ENCODE results near the gene SLC4A7. TPM values are rescaled to one million over a fixed set of nuclear protein-coding genes. Genes with fewer than 3 reads are reported as not detected.
A peak's percentile ranks its signal among the peaks of the same experiment; 100 is the strongest.
"Not testable (repeated sequence)": the region's sequence is repeated elsewhere in the genome, so short reads cannot be mapped to it uniquely, and the experiment has no call there.

SLC4A7 gene
- total RNA-seq, 1 experiment from 2014 or later, result 58.7 TPM

- no peak for DNase-seq (ENCODE audit: low read depth)
Observed at GRCh38 chr3:27487383-27487782, 3.2 kb upstream of the SLC4A7 start.

GRCh38 chr3:27486336-27486735 lies 2.2 kb upstream of the SLC4A7 start:
- DNase-seq (ENCODE audit: low read depth), result no peak

GRCh38 chr3:27485866-27486265 lies 1.7 kb upstream of the SLC4A7 start:
- no peak for DNase-seq (ENCODE audit: low read depth)

GRCh38 chr3:27483117-27484014 lies 818 bp downstream of the SLC4A7 start:
- DNase-seq (ENCODE audit: low read depth), result peak; percentile 80

GRCh38 chr3:27479806-27480543 lies 4.2 kb downstream of the SLC4A7 start:
- DNase-seq (ENCODE audit: low read depth), result no peak

GRCh38 chr3:27471923-27472550 lies 12.1 kb downstream of the SLC4A7 start:
- no peak for DNase-seq (ENCODE audit: low read depth)

GRCh38 chr3:27468283-27468886 lies 15.8 kb downstream of the SLC4A7 start:
- DNase-seq (ENCODE audit: low read depth), result no peak

- DNase-seq (ENCODE audit: low read depth), result peak; percentile 65
Observed at GRCh38 chr3:27467545-27467944, 16.6 kb downstream of the SLC4A7 start.

- DNase-seq (ENCODE audit: low read depth), result no peak
Observed at GRCh38 chr3:27464646-27465045, 19.5 kb downstream of the SLC4A7 start.

- no peak for DNase-seq (ENCODE audit: low read depth)
Observed at GRCh38 chr3:27462228-27462627, 22.0 kb downstream of the SLC4A7 start.

- no peak for DNase-seq (ENCODE audit: low read depth)
Observed at GRCh38 chr3:27458929-27459328, 25.3 kb downstream of the SLC4A7 start.

GRCh38 chr3:27456554-27456953 lies 27.6 kb downstream of the SLC4A7 start:
- DNase-seq (ENCODE audit: low read depth), result no peak

GRCh38 chr3:27454914-27455313 lies 29.3 kb downstream of the SLC4A7 start:
- DNase-seq (ENCODE audit: low read depth), result no peak

- DNase-seq (ENCODE audit: low read depth), result no peak
Observed at GRCh38 chr3:27454461-27454860, 29.7 kb downstream of the SLC4A7 start.

- DNase-seq (ENCODE audit: low read depth), result no peak
Observed at GRCh38 chr3:27452368-27453090, 31.7 kb downstream of the SLC4A7 start.

GRCh38 chr3:27451842-27452241 lies 32.3 kb downstream of the SLC4A7 start:
- no peak for DNase-seq (ENCODE audit: low read depth)

- peak; percentile 26 for DNase-seq (ENCODE audit: low read depth)
Observed at GRCh38 chr3:27451251-27451650, 32.9 kb downstream of the SLC4A7 start.

GRCh38 chr3:27449530-27450150 lies 34.5 kb downstream of the SLC4A7 start:
- DNase-seq (ENCODE audit: low read depth), result no peak

GRCh38 chr3:27442995-27443394 lies 41.2 kb downstream of the SLC4A7 start:
- DNase-seq (ENCODE audit: low read depth), result not testable (repeated sequence)

GRCh38 chr3:27438352-27438751 lies 45.8 kb downstream of the SLC4A7 start:
- not testable (repeated sequence) for DNase-seq (ENCODE audit: low read depth)

- DNase-seq (ENCODE audit: low read depth), result peak; percentile 96
Observed at GRCh38 chr3:27431116-27431515, 53.1 kb downstream of the SLC4A7 start.
